HEK293 (cell line): Measurements from ENCODE around the gene GTF2H4.

Experiments
- CTCF ChIA-PET: fragments of 350-600 bp; formaldehyde crosslinking; extraction: SDS; loops from one replicate; lab custom pipeline; 2021; ENCODE audit warnings: antibody characterized with exemption; lab: Yijun Ruan, JAX
- POLR2A ChIA-PET: fragments of 300-600 bp; formaldehyde crosslinking; extraction: SDS; loops from one replicate; lab custom pipeline; 2020; ENCODE audit warnings: antibody characterized with exemption, inconsistent platforms; lab: Yijun Ruan, JAX
- H3K27ac ChIP-seq: fragments of 200-500 bp; sonication (Bioruptor generic); 2 replicates; pipeline ENCODE4 v1.5.1; 2014; ENCODE audit warnings: low read depth, low read length, control low read depth, inconsistent platforms; ENCODE audit errors: extremely low read depth
- H3K36me3 ChIP-seq, 2 experiments: fragments of 200-500 bp in 1 of 2; sonication (Bioruptor generic) in 1 of 2; 1 replicate in 1 of 2; 2 replicates in 1 of 2; pipeline ENCODE4 v1.5.1; 2014 to 2017; ENCODE audit warnings: inconsistent platforms in 2 of 2, low read length in 2 of 2; ENCODE audit not compliant: control insufficient read depth in 2 of 2, insufficient read depth in 1 of 2
- H3K4me1 ChIP-seq: fragments of 200-500 bp; sonication (Bioruptor generic); 2 replicates; pipeline ENCODE4 v1.5.1; 2014; ENCODE audit warnings: mild to moderate bottlenecking, low read length, inconsistent platforms; ENCODE audit not compliant: control insufficient read depth, insufficient read depth
- H3K4me3 ChIP-seq: 2 replicates; pipeline ENCODE4 v1.5.1; 2011; ENCODE audit warnings: low read depth, mild to moderate bottlenecking, control low read depth, low read length, moderate library complexity
- H3K9me3 ChIP-seq: fragments of 200-500 bp; sonication (Bioruptor generic); 2 replicates; pipeline ENCODE4 v1.5.1; 2014; ENCODE audit warnings: low read depth, low read length, inconsistent platforms; ENCODE audit not compliant: control insufficient read depth, insufficient read depth
- EGR2 ChIP-seq: fragments of 450-650 bp; formaldehyde crosslinking; IDR thresholded peaks from 2 replicates; pipeline ENCODE4 v1.5.1; 2016; ENCODE audit warnings: low read depth, missing biosample characterization, missing genetic modification characterization
- HOXC10 ChIP-seq: sonication (generic); formaldehyde crosslinking; IDR thresholded peaks from 2 replicates; pipeline ENCODE4 v1.8.1; 2023; ENCODE audit warnings: mild to moderate bottlenecking, missing genetic modification reagents
- ZBTB21 ChIP-seq: fragments of 450-650 bp; formaldehyde crosslinking; IDR thresholded peaks from 2 replicates; pipeline ENCODE4 v1.5.1; 2017; ENCODE audit warnings: missing biosample characterization, missing genetic modification characterization
- ZEB2 ChIP-seq: fragments of 450-650 bp; formaldehyde crosslinking; IDR thresholded peaks from 2 replicates; pipeline ENCODE4 v1.5.1; 2016; ENCODE audit warnings: missing biosample characterization, missing genetic modification characterization
- ZNF138 ChIP-seq: fragments of 450-650 bp; formaldehyde crosslinking; IDR thresholded peaks from 2 replicates; pipeline ENCODE4 v1.5.1; 2016; ENCODE audit warnings: missing biosample characterization, missing genetic modification characterization, borderline replicate concordance
- ZNF202 ChIP-seq: fragments of 450-650 bp; formaldehyde crosslinking; IDR thresholded peaks from 2 replicates; pipeline ENCODE4 v1.5.1; 2016; ENCODE audit warnings: missing biosample characterization, missing genetic modification characterization, borderline replicate concordance
- ZNF248 ChIP-seq: fragments of 450-650 bp; formaldehyde crosslinking; IDR thresholded peaks from 2 replicates; pipeline ENCODE4 v1.5.1; 2017; ENCODE audit warnings: missing biosample characterization, missing genetic modification characterization
- ZNF26 ChIP-seq: fragments of 450-650 bp; formaldehyde crosslinking; IDR thresholded peaks from 2 replicates; pipeline ENCODE4 v1.5.1; 2016; ENCODE audit warnings: missing biosample characterization, missing genetic modification characterization
- ZNF302 ChIP-seq: fragments of 450-650 bp; formaldehyde crosslinking; IDR thresholded peaks from 2 replicates; pipeline ENCODE4 v1.5.1; 2016; ENCODE audit warnings: missing biosample characterization, missing genetic modification characterization, low read depth
- ZNF391 ChIP-seq: fragments of 450-650 bp; formaldehyde crosslinking; IDR thresholded peaks from 2 replicates; pipeline ENCODE4 v1.5.1; 2016; ENCODE audit warnings: low read depth, missing biosample characterization, missing genetic modification characterization, borderline replicate concordance
- ZNF768 ChIP-seq: fragments of 450-650 bp; formaldehyde crosslinking; IDR thresholded peaks from 2 replicates; pipeline ENCODE4 v1.5.1; 2018; ENCODE audit warnings: missing biosample characterization, mild to moderate bottlenecking, missing genetic modification characterization
- TF ChIP-seq, protein P1 (sequence below): fragments of 450-650 bp; formaldehyde crosslinking; IDR thresholded peaks from 2 replicates; pipeline ENCODE4 v1.5.1; 2016; ENCODE audit warnings: missing biosample characterization, missing genetic modification characterization
- TF ChIP-seq, protein P2 (sequence below): fragments of 450-650 bp; formaldehyde crosslinking; IDR thresholded peaks from 2 replicates; pipeline ENCODE4 v1.5.1; 2017; ENCODE audit warnings: missing biosample characterization, missing genetic modification characterization
- TF ChIP-seq, protein P3 (sequence below): fragments of 450-650 bp; formaldehyde crosslinking; IDR thresholded peaks from 2 replicates; pipeline ENCODE4 v1.5.1; 2016; ENCODE audit warnings: missing biosample characterization, missing genetic modification characterization
- TF ChIP-seq, protein P4 (sequence below): fragments of 450-650 bp; formaldehyde crosslinking; IDR thresholded peaks from 2 replicates; pipeline ENCODE4 v1.5.1; 2016; ENCODE audit warnings: missing biosample characterization, missing genetic modification characterization

GTF2H4 gene

GRCh38 chr6:30930506-30930905, 22.5 kb downstream of the GTF2H4 start (continued):
- TF ChIP-seq, protein P1, sequence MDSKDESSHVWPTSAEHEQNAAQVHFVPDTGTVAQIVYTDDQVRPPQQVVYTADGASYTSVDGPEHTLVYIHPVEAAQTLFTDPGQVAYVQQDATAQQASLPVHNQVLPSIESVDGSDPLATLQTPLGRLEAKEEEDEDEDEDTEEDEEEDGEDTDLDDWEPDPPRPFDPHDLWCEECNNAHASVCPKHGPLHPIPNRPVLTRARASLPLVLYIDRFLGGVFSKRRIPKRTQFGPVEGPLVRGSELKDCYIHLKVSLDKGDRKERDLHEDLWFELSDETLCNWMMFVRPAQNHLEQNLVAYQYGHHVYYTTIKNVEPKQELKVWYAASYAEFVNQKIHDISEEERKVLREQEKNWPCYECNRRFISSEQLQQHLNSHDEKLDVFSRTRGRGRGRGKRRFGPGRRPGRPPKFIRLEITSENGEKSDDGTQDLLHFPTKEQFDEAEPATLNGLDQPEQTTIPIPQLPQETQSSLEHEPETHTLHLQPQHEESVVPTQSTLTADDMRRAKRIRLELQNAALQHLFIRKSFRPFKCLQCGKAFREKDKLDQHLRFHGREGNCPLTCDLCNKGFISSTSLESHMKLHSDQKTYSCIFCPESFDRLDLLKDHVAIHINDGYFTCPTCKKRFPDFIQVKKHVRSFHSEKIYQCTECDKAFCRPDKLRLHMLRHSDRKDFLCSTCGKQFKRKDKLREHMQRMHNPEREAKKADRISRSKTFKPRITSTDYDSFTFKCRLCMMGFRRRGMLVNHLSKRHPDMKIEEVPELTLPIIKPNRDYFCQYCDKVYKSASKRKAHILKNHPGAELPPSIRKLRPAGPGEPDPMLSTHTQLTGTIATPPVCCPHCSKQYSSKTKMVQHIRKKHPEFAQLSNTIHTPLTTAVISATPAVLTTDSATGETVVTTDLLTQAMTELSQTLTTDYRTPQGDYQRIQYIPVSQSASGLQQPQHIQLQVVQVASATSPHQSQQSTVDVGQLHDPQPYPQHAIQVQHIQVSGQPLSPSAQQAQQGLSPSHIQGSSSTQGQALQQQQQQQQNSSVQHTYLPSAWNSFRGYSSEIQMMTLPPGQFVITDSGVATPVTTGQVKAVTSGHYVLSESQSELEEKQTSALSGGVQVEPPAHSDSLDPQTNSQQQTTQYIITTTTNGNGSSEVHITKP (tag by site-specific recombination), result no peak

DNA sequence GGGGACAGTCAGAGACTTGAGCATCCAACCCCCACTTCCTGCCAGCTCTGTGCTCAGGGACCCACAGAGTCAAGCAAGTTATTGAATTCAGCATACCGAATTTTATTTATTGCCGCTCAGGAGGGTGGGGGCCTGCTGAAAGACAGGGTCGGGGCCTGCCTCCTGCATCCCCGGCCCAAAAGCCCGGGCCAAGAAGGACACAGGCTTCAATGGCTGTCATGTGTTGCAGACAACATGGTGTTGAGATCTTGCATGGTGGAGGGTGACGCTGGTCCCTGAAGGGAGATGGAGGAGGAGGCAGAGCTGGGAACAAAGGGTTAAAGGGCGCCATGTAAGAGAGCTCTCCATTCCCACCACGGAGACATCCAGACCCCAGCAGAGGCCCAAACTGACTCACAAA, 23.3 kb downstream of the GTF2H4 start:
- no peak for TF ChIP-seq ZNF26 (tag by site-specific recombination)
- Histone ChIP-seq H3K36me3 (peaks cover 8 to 19% of the 10 kb centered on the region in 2 experiments; a peak in 2 of 3 replicates), H3K27ac (no peak overlapping the region), H3K4me3 (no peak overlapping the region), H3K4me1 (no peaks in the 10 kb centered on the region), H3K9me3 (no peaks in the 10 kb centered on the region)
- ChIA-PET POLR2A (no interaction called here), CTCF (interaction anchor here (0.8 to 1.3 kb wide), 3 partner anchors 24 to 156 kb away, joined by 3 to 7 read pairs (median 6); no protein-coding TSS in a partner anchor)

DNA sequence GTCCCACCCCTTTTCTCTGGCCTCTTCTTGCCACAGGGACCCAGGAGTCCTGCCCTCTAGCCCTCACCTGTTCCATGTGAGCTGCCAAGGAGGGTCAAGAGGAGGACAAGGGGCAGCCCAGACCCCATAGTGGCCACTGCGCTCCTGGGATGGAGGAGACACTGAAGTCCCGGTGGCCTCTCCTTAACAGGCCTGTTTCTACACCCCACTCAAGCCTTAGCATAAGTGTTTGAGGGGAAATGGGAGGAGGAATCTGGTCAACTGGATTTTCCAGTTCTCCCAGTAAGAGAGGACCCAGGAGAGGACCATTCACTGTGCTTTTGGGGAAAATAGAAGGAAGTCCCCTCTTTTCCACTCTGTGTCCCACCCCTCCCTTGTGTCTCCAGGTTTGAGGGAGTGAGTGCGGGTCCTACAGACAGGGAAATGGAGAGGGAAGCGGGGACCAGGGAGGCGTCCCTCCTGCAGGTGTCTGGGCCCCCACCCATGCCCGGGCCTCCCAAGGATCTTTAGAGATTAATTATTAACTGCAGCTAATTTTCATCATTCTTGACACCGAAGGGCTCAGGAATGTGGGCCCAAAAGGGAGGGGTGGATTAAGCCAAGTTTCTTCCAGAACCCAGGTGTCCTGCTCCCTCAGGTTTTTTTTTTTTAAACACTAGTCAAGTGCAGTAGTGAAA, 24.1 kb downstream of the GTF2H4 start, which contains the start of gene SFTA2:
Gene SFTA2, minus strand, starts transcription at position 202 of the 677 bp plus-strand sequence. Its CDS starts 74 bp downstream, at position 128.
- H3K4me1 ChIP-seq, result no peaks in the 10 kb centered on the region
- peaks cover 3 to 11% of the 10 kb centered on the region in 2 experiments; a peak in 2 of 3 replicates for H3K36me3 ChIP-seq
- TF ChIP-seq ZNF302 (tag by site-specific recombination) (no peak), ZNF768 (tag by site-specific recombination) (no peak), HOXC10 (no peak), ZNF391 (tag by site-specific recombination) (no peak), ZBTB21 (no peak), ZNF202 (no peak), ZNF248 (tag by site-specific recombination) (no peak), ZEB2 (no peak), ZNF138 (tag by site-specific recombination) (no peak), EGR2 (no peak)
- TF ChIP-seq, protein P2, sequence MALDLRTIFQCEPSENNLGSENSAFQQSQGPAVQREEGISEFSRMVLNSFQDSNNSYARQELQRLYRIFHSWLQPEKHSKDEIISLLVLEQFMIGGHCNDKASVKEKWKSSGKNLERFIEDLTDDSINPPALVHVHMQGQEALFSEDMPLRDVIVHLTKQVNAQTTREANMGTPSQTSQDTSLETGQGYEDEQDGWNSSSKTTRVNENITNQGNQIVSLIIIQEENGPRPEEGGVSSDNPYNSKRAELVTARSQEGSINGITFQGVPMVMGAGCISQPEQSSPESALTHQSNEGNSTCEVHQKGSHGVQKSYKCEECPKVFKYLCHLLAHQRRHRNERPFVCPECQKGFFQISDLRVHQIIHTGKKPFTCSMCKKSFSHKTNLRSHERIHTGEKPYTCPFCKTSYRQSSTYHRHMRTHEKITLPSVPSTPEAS (tag by site-specific recombination), result no peak
- TF ChIP-seq, protein P3, sequence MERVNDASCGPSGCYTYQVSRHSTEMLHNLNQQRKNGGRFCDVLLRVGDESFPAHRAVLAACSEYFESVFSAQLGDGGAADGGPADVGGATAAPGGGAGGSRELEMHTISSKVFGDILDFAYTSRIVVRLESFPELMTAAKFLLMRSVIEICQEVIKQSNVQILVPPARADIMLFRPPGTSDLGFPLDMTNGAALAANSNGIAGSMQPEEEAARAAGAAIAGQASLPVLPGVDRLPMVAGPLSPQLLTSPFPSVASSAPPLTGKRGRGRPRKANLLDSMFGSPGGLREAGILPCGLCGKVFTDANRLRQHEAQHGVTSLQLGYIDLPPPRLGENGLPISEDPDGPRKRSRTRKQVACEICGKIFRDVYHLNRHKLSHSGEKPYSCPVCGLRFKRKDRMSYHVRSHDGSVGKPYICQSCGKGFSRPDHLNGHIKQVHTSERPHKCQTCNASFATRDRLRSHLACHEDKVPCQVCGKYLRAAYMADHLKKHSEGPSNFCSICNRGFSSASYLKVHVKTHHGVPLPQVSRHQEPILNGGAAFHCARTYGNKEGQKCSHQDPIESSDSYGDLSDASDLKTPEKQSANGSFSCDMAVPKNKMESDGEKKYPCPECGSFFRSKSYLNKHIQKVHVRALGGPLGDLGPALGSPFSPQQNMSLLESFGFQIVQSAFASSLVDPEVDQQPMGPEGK, result no peak
- TF ChIP-seq, protein P4, sequence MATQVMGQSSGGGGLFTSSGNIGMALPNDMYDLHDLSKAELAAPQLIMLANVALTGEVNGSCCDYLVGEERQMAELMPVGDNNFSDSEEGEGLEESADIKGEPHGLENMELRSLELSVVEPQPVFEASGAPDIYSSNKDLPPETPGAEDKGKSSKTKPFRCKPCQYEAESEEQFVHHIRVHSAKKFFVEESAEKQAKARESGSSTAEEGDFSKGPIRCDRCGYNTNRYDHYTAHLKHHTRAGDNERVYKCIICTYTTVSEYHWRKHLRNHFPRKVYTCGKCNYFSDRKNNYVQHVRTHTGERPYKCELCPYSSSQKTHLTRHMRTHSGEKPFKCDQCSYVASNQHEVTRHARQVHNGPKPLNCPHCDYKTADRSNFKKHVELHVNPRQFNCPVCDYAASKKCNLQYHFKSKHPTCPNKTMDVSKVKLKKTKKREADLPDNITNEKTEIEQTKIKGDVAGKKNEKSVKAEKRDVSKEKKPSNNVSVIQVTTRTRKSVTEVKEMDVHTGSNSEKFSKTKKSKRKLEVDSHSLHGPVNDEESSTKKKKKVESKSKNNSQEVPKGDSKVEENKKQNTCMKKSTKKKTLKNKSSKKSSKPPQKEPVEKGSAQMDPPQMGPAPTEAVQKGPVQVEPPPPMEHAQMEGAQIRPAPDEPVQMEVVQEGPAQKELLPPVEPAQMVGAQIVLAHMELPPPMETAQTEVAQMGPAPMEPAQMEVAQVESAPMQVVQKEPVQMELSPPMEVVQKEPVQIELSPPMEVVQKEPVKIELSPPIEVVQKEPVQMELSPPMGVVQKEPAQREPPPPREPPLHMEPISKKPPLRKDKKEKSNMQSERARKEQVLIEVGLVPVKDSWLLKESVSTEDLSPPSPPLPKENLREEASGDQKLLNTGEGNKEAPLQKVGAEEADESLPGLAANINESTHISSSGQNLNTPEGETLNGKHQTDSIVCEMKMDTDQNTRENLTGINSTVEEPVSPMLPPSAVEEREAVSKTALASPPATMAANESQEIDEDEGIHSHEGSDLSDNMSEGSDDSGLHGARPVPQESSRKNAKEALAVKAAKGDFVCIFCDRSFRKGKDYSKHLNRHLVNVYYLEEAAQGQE (tag by site-specific recombination), result no peak
- no peak within 1 kb of the TSS for H3K4me3 ChIP-seq
- POLR2A ChIA-PET, result no interaction called here
- H3K9me3 ChIP-seq, result no peaks in the 10 kb centered on the region
- CTCF ChIA-PET, result interaction anchor here (1.2 to 1.3 kb wide), 2 partner anchors 138 to 155 kb away, joined by 6 to 7 read pairs; no protein-coding TSS in a partner anchor
- H3K27ac ChIP-seq, result no peak within 1 kb of the TSS
